HEK293 (cell line): Measurements from ENCODE around the gene TRIM13.
A peak's percentile ranks its signal among the peaks of the same experiment; 100 is the strongest.

Experiments used
- BCL11B ChIP-seq: fragments of 450-650 bp; formaldehyde crosslinking; IDR thresholded peaks from 2 replicates; pipeline ENCODE4 v1.5.1; 2016; ENCODE audit warnings: low read depth, missing biosample characterization, missing genetic modification characterization
- GLI2 ChIP-seq: fragments of 450-650 bp; formaldehyde crosslinking; IDR thresholded peaks from 2 replicates; pipeline ENCODE4; 2017; ENCODE audit warnings: missing biosample characterization, missing genetic modification characterization, low read depth, borderline replicate concordance
- SALL2 ChIP-seq: fragments of 450-650 bp; formaldehyde crosslinking; IDR thresholded peaks from 2 replicates; pipeline ENCODE4 v1.5.0; 2017; ENCODE audit warnings: missing biosample characterization, mild to moderate bottlenecking, missing genetic modification characterization, borderline replicate concordance
- SETDB1 ChIP-seq: IDR thresholded peaks from one replicate; pipeline ENCODE4 v1.6.1; 2017; ENCODE audit warnings: mild to moderate bottlenecking, low read length, moderate library complexity, mixed read lengths; ENCODE audit not compliant: insufficient read length
- SP7 ChIP-seq: fragments of 450-650 bp; formaldehyde crosslinking; IDR thresholded peaks from 2 replicates; pipeline ENCODE4 v1.5.1; 2016; ENCODE audit warnings: missing biosample characterization, missing genetic modification characterization
- YY2 ChIP-seq: fragments of 450-650 bp; formaldehyde crosslinking; IDR thresholded peaks from 2 replicates; pipeline ENCODE4 v1.5.1; 2016; ENCODE audit warnings: missing biosample characterization, missing genetic modification characterization
- ZBTB20 ChIP-seq: fragments of 450-650 bp; formaldehyde crosslinking; IDR thresholded peaks from 2 replicates; pipeline ENCODE4 v1.5.1; 2016; ENCODE audit warnings: missing biosample characterization, missing genetic modification characterization
- ZFHX2 ChIP-seq: fragments of 450-650 bp; formaldehyde crosslinking; conservative IDR thresholded peaks from 2 replicates; pipeline ENCODE4 v1.5.1; 2016; ENCODE audit warnings: missing biosample characterization, missing genetic modification characterization
- ZNF133 ChIP-seq: fragments of 450-650 bp; formaldehyde crosslinking; IDR thresholded peaks from 2 replicates; pipeline ENCODE4 v1.5.1; 2016; ENCODE audit warnings: missing biosample characterization, missing genetic modification characterization
- ZNF138 ChIP-seq: fragments of 450-650 bp; formaldehyde crosslinking; IDR thresholded peaks from 2 replicates; pipeline ENCODE4 v1.5.1; 2016; ENCODE audit warnings: missing biosample characterization, missing genetic modification characterization, borderline replicate concordance
- ZNF140 ChIP-seq: fragments of 450-650 bp; formaldehyde crosslinking; IDR thresholded peaks from 2 replicates; pipeline ENCODE4 v1.5.1; 2016; ENCODE audit warnings: missing biosample characterization, missing genetic modification characterization
- ZNF16 ChIP-seq: fragments of 450-650 bp; formaldehyde crosslinking; IDR thresholded peaks from 2 replicates; pipeline ENCODE4 v1.5.1; 2016; ENCODE audit warnings: low read depth, missing biosample characterization, missing genetic modification characterization
- ZNF211 ChIP-seq: fragments of 450-650 bp; formaldehyde crosslinking; IDR thresholded peaks from 2 replicates; pipeline ENCODE4 v1.5.1; 2016; ENCODE audit warnings: low read depth, missing biosample characterization, missing genetic modification characterization
- ZNF214 ChIP-seq: fragments of 450-650 bp; formaldehyde crosslinking; IDR thresholded peaks from 2 replicates; pipeline ENCODE4 v1.5.1; 2017; ENCODE audit warnings: missing biosample characterization, mild to moderate bottlenecking, missing genetic modification characterization, borderline replicate concordance
- ZNF223 ChIP-seq: fragments of 450-650 bp; formaldehyde crosslinking; IDR thresholded peaks from 2 replicates; pipeline ENCODE4 v1.5.1; 2016; ENCODE audit warnings: missing biosample characterization, missing genetic modification characterization
- ZNF24 ChIP-seq: fragments of 450-650 bp; formaldehyde crosslinking; IDR thresholded peaks from 2 replicates; pipeline ENCODE4 v1.5.1; 2016; ENCODE audit warnings: missing biosample characterization, missing genetic modification characterization
- ZNF341 ChIP-seq: fragments of 450-650 bp; formaldehyde crosslinking; IDR thresholded peaks from 2 replicates; pipeline ENCODE4; 2016; ENCODE audit warnings: low read depth, missing biosample characterization, missing genetic modification characterization
- ZNF391 ChIP-seq: fragments of 450-650 bp; formaldehyde crosslinking; IDR thresholded peaks from 2 replicates; pipeline ENCODE4 v1.5.1; 2016; ENCODE audit warnings: low read depth, missing biosample characterization, missing genetic modification characterization, borderline replicate concordance
- ZNF426 ChIP-seq: fragments of 450-650 bp; formaldehyde crosslinking; IDR thresholded peaks from 2 replicates; pipeline ENCODE4 v1.5.1; 2017; ENCODE audit warnings: missing biosample characterization, missing genetic modification characterization, mild to moderate bottlenecking, inconsistent platforms, moderate library complexity
- ZNF548 ChIP-seq: fragments of 450-650 bp; formaldehyde crosslinking; IDR thresholded peaks from 2 replicates; pipeline ENCODE4 v1.5.1; 2016; ENCODE audit warnings: missing biosample characterization, missing genetic modification characterization
- ZNF571 ChIP-seq: fragments of 450-650 bp; formaldehyde crosslinking; IDR thresholded peaks from 2 replicates; pipeline ENCODE4 v1.5.0; 2017; ENCODE audit warnings: missing biosample characterization, missing genetic modification characterization
- ZNF600 ChIP-seq: fragments of 450-650 bp; formaldehyde crosslinking; IDR thresholded peaks from 2 replicates; pipeline ENCODE4 v1.5.1; 2016; ENCODE audit warnings: missing biosample characterization, missing genetic modification characterization
- ZNF843 ChIP-seq: fragments of 450-650 bp; formaldehyde crosslinking; IDR thresholded peaks from 2 replicates; pipeline ENCODE4 v1.5.1; 2016; ENCODE audit warnings: missing biosample characterization, missing genetic modification characterization
- ZSCAN18 ChIP-seq: fragments of 450-650 bp; formaldehyde crosslinking; IDR thresholded peaks from 2 replicates; pipeline ENCODE4 v1.5.1; 2016; ENCODE audit warnings: missing biosample characterization, missing genetic modification characterization
- ZXDB ChIP-seq: fragments of 450-650 bp; formaldehyde crosslinking; IDR thresholded peaks from 2 replicates; pipeline ENCODE4 v1.5.1; 2016; ENCODE audit warnings: missing biosample characterization, missing genetic modification characterization
- TF ChIP-seq, protein P1 (sequence below): fragments of 450-650 bp; formaldehyde crosslinking; IDR thresholded peaks from 2 replicates; pipeline ENCODE4 v1.5.1; 2016; ENCODE audit warnings: missing biosample characterization, missing genetic modification characterization
- TF ChIP-seq, protein P2 (sequence below): fragments of 450-650 bp; formaldehyde crosslinking; IDR thresholded peaks from 2 replicates; pipeline ENCODE4 v1.5.1; 2016; ENCODE audit warnings: missing biosample characterization, missing genetic modification characterization
- TF ChIP-seq, protein P3 (sequence below): fragments of 450-650 bp; formaldehyde crosslinking; IDR thresholded peaks from 2 replicates; pipeline ENCODE4 v1.5.1; 2016; ENCODE audit warnings: missing biosample characterization, missing genetic modification characterization

Gene TRIM13

GRCh38 chr13:49967456-49967855 lies 29.4 kb upstream of the TRIM13 start (continued):
- no peak for TF ChIP-seq ZNF571 (tag by site-specific recombination)
- no peak for TF ChIP-seq YY2
- TF ChIP-seq, protein P1, sequence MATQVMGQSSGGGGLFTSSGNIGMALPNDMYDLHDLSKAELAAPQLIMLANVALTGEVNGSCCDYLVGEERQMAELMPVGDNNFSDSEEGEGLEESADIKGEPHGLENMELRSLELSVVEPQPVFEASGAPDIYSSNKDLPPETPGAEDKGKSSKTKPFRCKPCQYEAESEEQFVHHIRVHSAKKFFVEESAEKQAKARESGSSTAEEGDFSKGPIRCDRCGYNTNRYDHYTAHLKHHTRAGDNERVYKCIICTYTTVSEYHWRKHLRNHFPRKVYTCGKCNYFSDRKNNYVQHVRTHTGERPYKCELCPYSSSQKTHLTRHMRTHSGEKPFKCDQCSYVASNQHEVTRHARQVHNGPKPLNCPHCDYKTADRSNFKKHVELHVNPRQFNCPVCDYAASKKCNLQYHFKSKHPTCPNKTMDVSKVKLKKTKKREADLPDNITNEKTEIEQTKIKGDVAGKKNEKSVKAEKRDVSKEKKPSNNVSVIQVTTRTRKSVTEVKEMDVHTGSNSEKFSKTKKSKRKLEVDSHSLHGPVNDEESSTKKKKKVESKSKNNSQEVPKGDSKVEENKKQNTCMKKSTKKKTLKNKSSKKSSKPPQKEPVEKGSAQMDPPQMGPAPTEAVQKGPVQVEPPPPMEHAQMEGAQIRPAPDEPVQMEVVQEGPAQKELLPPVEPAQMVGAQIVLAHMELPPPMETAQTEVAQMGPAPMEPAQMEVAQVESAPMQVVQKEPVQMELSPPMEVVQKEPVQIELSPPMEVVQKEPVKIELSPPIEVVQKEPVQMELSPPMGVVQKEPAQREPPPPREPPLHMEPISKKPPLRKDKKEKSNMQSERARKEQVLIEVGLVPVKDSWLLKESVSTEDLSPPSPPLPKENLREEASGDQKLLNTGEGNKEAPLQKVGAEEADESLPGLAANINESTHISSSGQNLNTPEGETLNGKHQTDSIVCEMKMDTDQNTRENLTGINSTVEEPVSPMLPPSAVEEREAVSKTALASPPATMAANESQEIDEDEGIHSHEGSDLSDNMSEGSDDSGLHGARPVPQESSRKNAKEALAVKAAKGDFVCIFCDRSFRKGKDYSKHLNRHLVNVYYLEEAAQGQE (tag by site-specific recombination), result peak; percentile 73; the same call in 1 of the 2 replicates
- TF ChIP-seq ZNF600 (tag by site-specific recombination), result no peak
- no peak for TF ChIP-seq BCL11B (tag by site-specific recombination)
- TF ChIP-seq ZNF211 (tag by site-specific recombination), result no peak
- no peak for TF ChIP-seq ZSCAN18 (tag by site-specific recombination)
- no peak for TF ChIP-seq SP7 (tag by site-specific recombination)
- peak; percentile 25; the same call in 1 of the 2 replicates for TF ChIP-seq ZNF341 (tag by site-specific recombination)
- TF ChIP-seq, protein P2, sequence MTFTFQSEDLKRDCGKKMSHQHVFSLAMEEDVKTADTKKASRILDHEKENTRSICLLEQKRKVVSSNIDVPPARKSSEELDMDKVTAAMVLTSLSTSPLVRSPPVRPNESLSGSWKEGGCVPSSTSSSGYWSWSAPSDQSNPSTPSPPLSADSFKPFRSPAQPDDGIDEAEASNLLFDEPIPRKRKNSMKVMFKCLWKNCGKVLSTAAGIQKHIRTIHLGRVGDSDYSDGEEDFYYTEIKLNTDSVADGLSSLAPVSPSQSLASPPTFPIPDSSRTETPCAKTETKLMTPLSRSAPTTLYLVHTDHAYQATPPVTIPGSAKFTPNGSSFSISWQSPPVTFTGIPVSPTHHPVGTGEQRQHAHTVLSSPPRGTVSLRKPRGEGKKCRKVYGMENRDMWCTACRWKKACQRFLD (tag by site-specific recombination), result no peak
- TF ChIP-seq SALL2 (tag by site-specific recombination), result no peak
- TF ChIP-seq GLI2 (tag by site-specific recombination), result peak; percentile 28; the same call in 1 of the 2 replicates
- no peak for TF ChIP-seq ZNF391 (tag by site-specific recombination)
- no peak for TF ChIP-seq SETDB1
- TF ChIP-seq ZBTB20 (tag by site-specific recombination), result no peak
- TF ChIP-seq ZNF140 (tag by site-specific recombination), result peak; percentile 68; the same call in 1 of the 2 replicates
- no peak for TF ChIP-seq ZNF138 (tag by site-specific recombination)
- no peak for TF ChIP-seq ZNF843 (tag by site-specific recombination)
- no peak for TF ChIP-seq ZFHX2 (tag by site-specific recombination)
- TF ChIP-seq ZNF548 (tag by site-specific recombination), result no peak
- TF ChIP-seq, protein P3, sequence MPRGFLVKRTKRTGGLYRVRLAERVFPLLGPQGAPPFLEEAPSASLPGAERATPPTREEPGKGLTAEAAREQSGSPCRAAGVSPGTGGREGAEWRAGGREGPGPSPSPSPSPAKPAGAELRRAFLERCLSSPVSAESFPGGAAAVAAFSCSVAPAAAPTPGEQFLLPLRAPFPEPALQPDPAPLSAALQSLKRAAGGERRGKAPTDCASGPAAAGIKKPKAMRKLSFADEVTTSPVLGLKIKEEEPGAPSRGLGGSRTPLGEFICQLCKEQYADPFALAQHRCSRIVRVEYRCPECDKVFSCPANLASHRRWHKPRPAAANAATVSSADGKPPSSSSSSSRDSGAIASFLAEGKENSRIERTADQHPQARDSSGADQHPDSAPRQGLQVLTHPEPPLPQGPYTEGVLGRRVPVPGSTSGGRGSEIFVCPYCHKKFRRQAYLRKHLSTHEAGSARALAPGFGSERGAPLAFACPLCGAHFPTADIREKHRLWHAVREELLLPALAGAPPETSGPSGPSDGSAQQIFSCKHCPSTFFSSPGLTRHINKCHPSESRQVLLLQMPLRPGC, result no peak
- TF ChIP-seq ZXDB (tag by site-specific recombination), result peak; percentile 51; the same call in 1 of the 2 replicates
- no peak for TF ChIP-seq ZNF133 (tag by site-specific recombination)
- TF ChIP-seq ZNF223, result no peak
- no peak for TF ChIP-seq ZNF214 (tag by site-specific recombination)
- TF ChIP-seq ZNF426, result peak; percentile 91
- TF ChIP-seq ZNF16, result no peak
- no peak for TF ChIP-seq ZNF24 (tag by site-specific recombination)
